HG03342 (cell line): ENCODE data around the gene GALNT9.

Source experiments
- ATAC-seq: cut with Tn5 transposase; IDR thresholded peaks from one replicate; pipeline ENCODE4 v1.9.1; 2021; ENCODE audit warnings: mild to moderate bottlenecking, moderate library complexity; ENCODE audit not compliant: unreplicated experiment

GALNT9 gene

GRCh38 chr12:132282031-132282949 is 47.1 kb downstream of the GALNT9 start:
- ATAC-seq, result no peak

- no peak for ATAC-seq
Observed at GRCh38 chr12:132281038-132281437, 48.4 kb downstream of the GALNT9 start.

DNA sequence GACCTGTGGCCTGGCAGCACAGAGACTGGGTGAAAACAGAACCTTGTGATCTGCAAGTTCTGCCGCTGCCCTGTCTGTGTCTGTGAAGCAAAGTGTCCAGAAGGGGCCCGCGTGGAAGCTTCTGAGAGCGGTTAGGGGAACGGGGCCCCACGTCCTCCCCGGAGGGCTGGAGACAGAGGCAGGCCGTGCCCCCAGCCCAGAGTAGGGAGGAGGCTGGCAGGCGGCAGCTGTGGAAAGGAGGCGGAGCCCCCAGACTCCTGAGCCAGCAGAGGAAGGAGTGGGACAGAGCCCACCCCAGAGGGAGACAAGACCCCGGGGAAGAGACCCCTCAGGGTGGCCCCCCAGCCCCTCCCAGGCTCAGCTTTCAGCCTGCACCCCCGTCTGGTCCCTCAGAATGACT is 49.0 kb downstream of the GALNT9 start:
- no peak for ATAC-seq

GRCh38 chr12:132279930-132280329 is 49.5 kb downstream of the GALNT9 start:
- no peak for ATAC-seq

DNA sequence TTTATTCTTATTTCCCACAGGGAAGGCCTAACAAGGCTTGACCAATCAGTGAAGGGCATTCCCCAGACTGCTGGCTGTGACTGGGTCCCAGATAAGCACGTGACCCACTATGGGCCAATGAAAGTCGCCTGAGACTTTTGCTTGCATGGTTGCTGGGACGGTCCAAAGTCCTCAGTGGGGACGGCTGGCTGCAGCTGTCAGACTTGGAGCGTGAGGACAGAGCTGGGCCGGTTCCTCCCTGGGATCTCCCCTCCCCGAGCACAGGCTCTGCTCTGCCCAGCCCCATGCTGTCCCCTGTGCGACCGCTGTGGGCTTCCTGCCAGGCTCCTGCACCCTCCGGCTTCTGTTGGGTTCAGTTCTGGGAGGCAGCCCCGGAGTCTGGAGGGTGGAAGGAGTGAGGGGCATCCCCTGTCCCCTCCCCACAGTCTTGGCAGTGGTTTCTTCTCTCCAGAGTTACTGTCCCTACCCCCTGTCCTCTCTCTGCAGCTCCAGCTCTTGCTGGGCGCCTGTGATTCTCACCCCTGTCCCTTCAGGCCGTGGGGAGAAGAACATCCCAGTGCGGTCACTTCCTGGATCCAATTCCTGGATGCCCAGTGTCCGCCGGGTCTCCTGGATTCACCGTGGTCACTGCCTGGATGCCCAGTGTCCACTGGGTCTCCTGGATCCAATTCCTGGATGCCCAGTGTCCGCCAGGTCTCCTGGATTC is 50.1 kb downstream of the GALNT9 start:
- no peak for ATAC-seq

- ATAC-seq, result no peak
Observed at GRCh38 chr12:132278401-132279183, 50.8 kb downstream of the GALNT9 start.

GRCh38 chr12:132277949-132278348 is 51.4 kb downstream of the GALNT9 start:
- ATAC-seq, result no peak

GRCh38 chr12:132277374-132277941 is 51.9 kb downstream of the GALNT9 start:
- ATAC-seq, result no peak

DNA sequence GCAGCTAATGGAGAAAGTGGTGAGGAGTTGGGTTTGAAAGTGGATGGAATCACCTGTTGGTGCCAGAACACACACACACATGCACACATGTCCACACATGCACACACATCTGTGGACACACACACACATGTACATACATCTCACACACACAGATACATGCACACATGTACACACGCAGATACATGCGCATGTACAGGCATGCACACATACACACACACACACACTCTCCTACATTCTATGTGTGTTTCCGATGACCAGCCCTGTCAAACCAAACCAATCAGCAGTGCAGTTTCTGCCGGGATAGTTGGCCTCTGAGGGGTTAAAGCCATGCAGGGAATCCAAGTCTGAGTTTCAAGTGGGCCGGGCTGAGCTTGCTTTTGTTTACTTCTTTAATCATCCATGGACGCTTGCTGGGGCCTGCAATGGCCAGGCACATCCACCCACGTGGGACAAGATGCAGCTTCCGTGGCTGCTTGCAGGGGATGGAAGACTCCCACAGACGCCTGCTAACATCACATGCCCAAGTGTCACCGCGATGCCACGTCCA is 52.5 kb downstream of the GALNT9 start:
- ATAC-seq, result no peak

GRCh38 chr12:132276066-132276826 is 53.1 kb downstream of the GALNT9 start:
- ATAC-seq, result no peak

DNA sequence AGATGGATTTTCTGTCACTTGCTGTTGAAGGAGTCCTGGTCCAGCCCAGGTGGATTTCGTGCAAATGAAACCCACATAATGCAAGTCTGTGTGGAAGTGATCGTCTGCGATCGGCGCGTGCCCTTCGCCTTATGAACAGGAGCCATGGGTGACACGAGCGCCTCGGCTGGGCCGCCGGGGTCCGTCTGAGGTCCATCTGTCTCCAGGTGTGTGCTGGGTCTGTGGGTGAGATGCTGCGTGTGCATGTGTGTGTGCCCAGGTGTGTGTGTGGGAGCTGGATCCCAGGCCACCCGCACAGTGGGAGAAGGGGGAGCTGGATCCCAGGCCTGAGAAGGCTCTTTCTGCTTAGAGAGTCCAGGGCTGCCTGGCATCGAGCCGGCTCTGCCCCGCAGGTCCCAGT is 53.8 kb downstream of the GALNT9 start:
- ATAC-seq, result no peak

- no peak for ATAC-seq
Observed at GRCh38 chr12:132275110-132275531, 54.3 kb downstream of the GALNT9 start.

DNA sequence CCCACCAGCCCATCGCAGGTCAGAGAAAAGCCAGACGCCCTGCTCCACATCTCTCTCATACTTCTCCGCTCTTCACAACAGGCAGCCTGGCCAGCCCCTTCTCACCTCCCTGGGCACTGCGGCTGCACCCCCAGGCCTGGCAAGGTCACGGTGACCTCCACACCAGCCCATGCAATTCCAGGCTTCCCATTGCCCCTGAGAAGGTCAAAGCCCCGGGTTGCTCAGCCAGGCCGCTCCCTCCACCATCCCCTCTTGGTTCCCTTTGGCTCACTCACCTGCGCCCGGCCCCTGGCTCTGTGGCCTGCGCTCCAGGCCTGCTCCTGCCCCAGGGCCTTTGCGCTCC is 55.4 kb downstream of the GALNT9 start:
- ATAC-seq, result no peak

DNA sequence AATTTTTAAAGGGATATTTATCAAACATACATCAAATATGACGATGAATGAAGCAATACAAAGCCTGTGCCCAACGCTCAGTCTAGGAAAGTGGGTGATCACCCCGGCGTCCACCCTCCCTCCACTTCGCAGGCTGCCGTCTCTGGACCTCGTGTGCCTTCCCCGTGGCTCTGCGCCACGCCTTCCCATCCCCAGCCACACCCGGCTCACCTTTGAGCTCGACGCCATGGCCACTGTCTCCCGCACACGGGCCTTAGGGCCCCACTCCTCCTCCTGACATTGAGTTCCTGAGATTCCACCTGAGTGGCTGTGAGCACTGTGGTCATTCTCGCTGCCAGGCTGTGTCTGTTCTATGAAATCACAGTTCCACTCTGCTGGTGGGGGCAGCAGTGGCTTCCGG is 56.7 kb downstream of the GALNT9 start:
- no peak for ATAC-seq

GRCh38 chr12:132271755-132272092 is 57.7 kb downstream of the GALNT9 start:
- ATAC-seq, result no peak

DNA sequence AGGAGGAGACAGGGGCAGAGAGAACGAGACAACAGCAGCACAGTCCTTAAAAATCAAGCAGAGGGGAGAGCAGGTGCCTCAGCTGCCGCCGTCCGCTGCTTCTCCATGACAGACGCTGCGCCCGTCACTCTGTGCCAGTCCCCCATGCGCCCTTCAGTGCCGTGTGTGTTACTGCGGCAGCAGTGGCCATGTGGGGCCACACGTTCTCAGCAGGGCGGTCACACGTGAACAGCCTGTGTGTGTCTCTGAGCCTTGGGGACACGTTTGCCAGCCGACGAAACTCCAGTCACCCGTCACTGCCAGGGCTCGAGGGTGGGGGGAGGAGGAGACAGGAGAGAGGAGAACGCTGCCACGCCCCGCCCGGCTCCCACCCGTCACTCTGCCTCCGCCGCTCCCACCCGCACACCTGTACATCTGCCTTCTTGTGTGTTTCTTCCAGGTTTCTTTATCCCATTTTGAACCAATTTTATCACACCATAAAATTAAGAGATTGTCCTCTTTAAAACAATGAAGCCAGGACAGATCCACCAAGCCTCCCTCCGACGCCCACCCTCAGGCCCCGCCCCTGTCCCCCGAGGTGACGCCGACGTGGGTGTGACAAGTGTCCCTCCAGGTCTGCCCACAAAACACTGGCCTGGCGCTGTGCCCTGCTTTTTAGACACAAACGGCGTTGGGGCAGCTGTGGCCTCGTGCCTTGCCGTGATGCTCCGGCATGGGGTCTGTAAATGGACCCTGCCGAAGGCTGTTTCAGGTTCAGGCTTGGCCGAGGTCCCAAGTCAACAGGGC is 58.2 kb downstream of the GALNT9 start:
- ATAC-seq, result no peak

DNA sequence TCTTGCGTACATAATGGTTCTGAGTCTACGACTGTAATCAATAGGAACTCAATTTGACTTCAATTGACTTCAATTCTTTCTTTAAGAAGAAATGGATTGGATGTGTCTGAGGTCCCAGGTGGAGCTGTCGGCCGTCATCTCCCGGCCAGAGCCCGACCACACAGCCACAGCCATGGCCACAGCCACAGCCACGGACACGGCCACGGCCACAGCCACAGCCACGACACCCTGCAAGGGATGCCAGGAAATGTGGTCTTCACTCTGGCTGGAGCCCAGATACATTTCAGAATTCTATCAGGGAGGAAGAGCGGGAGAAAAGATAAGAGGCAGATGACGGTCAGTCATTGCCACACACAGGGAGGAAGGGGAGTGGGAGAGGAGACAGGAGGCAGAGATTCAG is 58.9 kb downstream of the GALNT9 start:
- no peak for ATAC-seq

DNA sequence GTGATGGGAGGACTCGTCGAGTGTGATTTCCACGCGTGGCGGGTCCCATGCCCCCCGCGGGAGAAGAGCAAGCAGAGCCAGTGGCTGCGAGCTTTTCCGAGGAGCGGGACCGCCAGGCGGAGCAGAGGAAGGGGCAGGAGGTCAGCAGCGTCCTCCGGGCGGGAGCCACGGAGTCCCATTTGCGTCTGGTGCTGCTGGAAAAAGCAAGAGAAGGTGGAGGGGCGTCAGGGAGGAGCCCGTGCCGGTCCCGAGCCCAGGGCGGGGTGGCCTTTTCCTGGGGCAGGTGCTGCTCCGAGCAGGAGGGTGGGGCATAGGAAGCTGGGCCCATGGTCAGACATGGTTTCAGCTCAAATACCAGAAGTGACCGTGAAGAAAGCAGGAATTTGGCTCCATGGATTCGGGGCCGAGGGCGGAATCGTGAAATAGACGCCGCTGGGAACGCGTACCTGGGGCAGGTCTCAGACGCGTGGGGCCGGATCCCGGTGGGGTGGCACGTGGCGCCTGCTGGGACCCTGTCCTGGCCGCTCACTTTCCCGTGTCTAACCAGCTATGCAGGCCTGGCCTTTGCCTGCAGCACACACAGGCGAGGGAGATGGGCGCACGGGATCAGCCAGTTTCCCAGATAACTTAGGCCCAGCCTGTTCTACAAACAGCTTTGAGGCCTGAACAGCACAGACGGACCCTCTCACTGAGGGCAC is 60.0 kb downstream of the GALNT9 start:
- no peak for ATAC-seq

DNA sequence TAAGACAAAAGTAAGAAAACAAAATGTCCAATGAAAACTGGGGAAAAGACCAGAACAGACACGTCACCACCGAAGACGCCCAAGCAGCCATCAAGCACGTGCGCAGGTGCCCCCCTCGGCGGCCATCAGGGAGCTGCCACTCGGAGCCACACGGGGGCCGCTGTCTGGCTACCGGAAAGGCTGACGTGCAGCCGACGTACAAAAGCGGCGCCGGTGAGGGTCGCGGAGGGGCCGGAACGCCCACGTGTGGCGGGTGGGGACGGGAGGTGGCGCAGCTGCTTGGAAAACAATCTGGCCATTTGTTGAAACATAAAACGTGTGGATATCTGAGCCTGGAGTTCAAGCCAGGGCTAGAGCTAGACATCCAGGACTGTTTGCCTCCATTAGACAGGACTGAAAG is 60.7 kb downstream of the GALNT9 start:
- ATAC-seq, result no peak
